HCT116 (cell line): ENCODE data around the gene TCHP. TPM values are rescaled to one million over a fixed set of nuclear protein-coding genes. Genes with fewer than 3 reads are reported as not detected.

Experiments used
- ATAC-seq: fragments of 200-7000 bp; cut with Tn5 transposase; 2 replicates; pipeline ENCODE4 v1.9.1; 2020; ENCODE audit warnings: mild to moderate bottlenecking, moderate library complexity
- BruUV-seq: library from RNA; stranded (reverse); fragments of 400-500 nt; replicated peaks from 2 replicates; lab custom pipeline; 2021; lab: Mats Ljungman, UMichigan
- CTCF ChIA-PET: fragments of 300-600 bp; sonication (Branson Sonifier 250); formaldehyde crosslinking; loops from one replicate; lab custom pipeline; 2021; ENCODE audit warnings: antibody characterized with exemption; lab: Charles Lee
- POLR2A ChIA-PET: fragments of 300-600, 350-600 bp; sonication (Branson Sonifier 250); formaldehyde crosslinking; loops from one replicate; lab custom pipeline; 2021; ENCODE audit warnings: antibody characterized with exemption; lab: Charles Lee
- RAD21 ChIA-PET, 2 experiments: fragments of 300-600 bp; sonication (Branson Sonifier 250); formaldehyde crosslinking; loops; one replicate each; lab custom pipeline; 2023; ENCODE audit warnings: low total read pairs in 2 of 2; ENCODE audit not compliant: uncharacterized antibody in 2 of 2, unreplicated experiment in 2 of 2, low non-redundant PET in 1 of 2; lab: Charles Lee
- DNase-seq: peaks from one replicate; pipeline ENCODE4 v3.0.0-alpha.2; 2010; ENCODE audit warnings: low read depth, low spot score
- H2AFZ ChIP-seq: fragments of 200-600 bp; shearing (Covaris generic), sonication (generic); 2 replicates; pipeline ENCODE4 v1.6.1; 2017; ENCODE audit warnings: low read depth, mixed run types, mixed read lengths, antibody characterized with exemption, low read length; ENCODE audit not compliant: poor library complexity, severe bottlenecking
- H3K27ac ChIP-seq: 2 replicates; pipeline ENCODE4 v1.5.1; 2012; ENCODE audit warnings: low read depth, low read length
- H3K27me3 ChIP-seq: fragments of 200-600 bp; sonication (generic); 2 replicates; pipeline ENCODE4 v1.6.1; 2016; ENCODE audit warnings: mixed run types, low read length, mixed read lengths; ENCODE audit not compliant: insufficient read depth
- H3K36me3 ChIP-seq, 2 experiments: fragments of 200-500 bp in 1 of 2; fragments of 200-600 bp in 1 of 2; sonication (Bioruptor generic) in 1 of 2; sonication (generic) in 1 of 2; 2 replicates each; pipeline versions ENCODE4 v1.5.1 to v1.6.1; 2014 to 2016; ENCODE audit warnings: low read length in 2 of 2, inconsistent platforms in 1 of 2, mixed read lengths in 1 of 2, mixed run types in 1 of 2; ENCODE audit not compliant: insufficient read depth in 2 of 2, control insufficient read depth in 1 of 2
- H3K4me1 ChIP-seq, 2 experiments: fragments of 200-600 bp in 1 of 2; sonication (generic) in 1 of 2; 2 replicates each; pipeline versions ENCODE4 v1.5.1 to v1.6.1; 2012 to 2017; ENCODE audit warnings: low read length in 2 of 2, inconsistent platforms in 1 of 2, mild to moderate bottlenecking in 1 of 2, mixed read lengths in 1 of 2, mixed run types in 1 of 2, moderate library complexity in 1 of 2; ENCODE audit not compliant: insufficient read depth in 2 of 2, control insufficient read depth in 1 of 2
- H3K4me2 ChIP-seq: fragments of 200-600 bp; sonication (generic); 2 replicates; pipeline ENCODE4 v1.6.1; 2017; ENCODE audit warnings: mixed run types, low read length, mixed read lengths
- H3K4me3 ChIP-seq, 2 experiments: fragments of 200-600 bp in 1 of 2; sonication (generic) in 1 of 2; replicated peaks in 1 of 2; 2 replicates each; pipeline ENCODE4 v1.5.1; 2011 to 2016; ENCODE audit warnings: low read length in 2 of 2, control low read depth in 1 of 2, low read depth in 1 of 2, mild to moderate bottlenecking in 1 of 2, mixed read lengths in 1 of 2, mixed run types in 1 of 2
- H3K79me2 ChIP-seq: fragments of 200-600 bp; sonication (generic); 2 replicates; pipeline ENCODE4 v1.6.1; 2017; ENCODE audit warnings: mild to moderate bottlenecking, mixed run types, low read length, moderate library complexity, mixed read lengths; ENCODE audit not compliant: insufficient read depth
- H3K9ac ChIP-seq: fragments of 200-600 bp; sonication (generic); 2 replicates; pipeline ENCODE4 v1.6.1; 2016; ENCODE audit warnings: low read length, mixed read lengths
- H3K9me2 ChIP-seq: fragments of 200-600 bp; sonication (generic), shearing (Covaris generic); 2 replicates; pipeline ENCODE4 v1.6.1; 2017; ENCODE audit warnings: mixed run types, mild to moderate bottlenecking, moderate library complexity; ENCODE audit not compliant: insufficient read depth
- H3K9me3 ChIP-seq, 2 experiments: fragments of 200-500 bp in 1 of 2; fragments of 200-600 bp in 1 of 2; sonication (Bioruptor generic) in 1 of 2; sonication (generic) in 1 of 2; 2 replicates each; pipeline ENCODE4 v1.6.1; 2014 to 2017; ENCODE audit warnings: low read length in 2 of 2, mixed read lengths in 2 of 2, inconsistent platforms in 1 of 2, low read depth in 1 of 2, mild to moderate bottlenecking in 1 of 2, mixed run types in 1 of 2, moderate library complexity in 1 of 2; ENCODE audit not compliant: control insufficient read depth in 1 of 2, insufficient read depth in 1 of 2
- H4K20me1 ChIP-seq: fragments of 200-600 bp; sonication (generic), shearing (Covaris generic); 2 replicates; pipeline ENCODE4 v1.6.1; 2017; ENCODE audit warnings: mixed run types, mild to moderate bottlenecking, moderate library complexity; ENCODE audit not compliant: insufficient read depth
- ATF3 ChIP-seq: IDR thresholded peaks from 2 replicates; pipeline ENCODE4 v1.6.1; 2012
- CBX3 ChIP-seq: IDR thresholded peaks from 2 replicates; pipeline ENCODE4 v1.6.1; 2012; ENCODE audit warnings: low read depth
- EGR1 ChIP-seq: IDR thresholded peaks from 2 replicates; pipeline ENCODE4 v1.6.1; 2012; ENCODE audit warnings: low read depth
- ELF1 ChIP-seq: IDR thresholded peaks from 2 replicates; pipeline ENCODE4 v1.6.1; 2012; ENCODE audit warnings: low read depth, borderline replicate concordance
- JUND ChIP-seq: IDR thresholded peaks from 2 replicates; pipeline ENCODE4 v1.6.1; 2012
- POLR2A ChIP-seq: IDR thresholded peaks from 2 replicates; pipeline ENCODE4 v1.7.0; 2011; ENCODE audit warnings: borderline replicate concordance; ENCODE audit not compliant: insufficient read depth, insufficient read length; ENCODE audit errors: extremely low read depth
- TCF7L2 ChIP-seq: IDR thresholded peaks from 2 replicates; pipeline ENCODE4 v1.7.0; 2011; ENCODE audit warnings: borderline replicate concordance, inconsistent platforms; ENCODE audit not compliant: insufficient read depth, insufficient read length; ENCODE audit errors: extremely low read depth
- ZBTB33 ChIP-seq: IDR thresholded peaks from 2 replicates; pipeline ENCODE4 v1.6.1; 2011; ENCODE audit warnings: mild to moderate bottlenecking, low read length, moderate library complexity; ENCODE audit not compliant: insufficient replicate concordance; ENCODE audit errors: extremely low read depth
- ZFX ChIP-seq: fragments of 450-650 bp; IDR thresholded peaks from 2 replicates; pipeline ENCODE4 v1.6.1; 2017
- ZNF274 ChIP-seq: fragments of 200-500 bp; sonication (Bioruptor generic); IDR thresholded peaks from 2 replicates; pipeline ENCODE4 v1.6.1; 2014; ENCODE audit warnings: mild to moderate bottlenecking, low read depth, low read length, inconsistent platforms
- intact Hi-C: fragments of 100-400 bp; cut with micrococcal nuclease; formaldehyde crosslinking; loops from 2 replicates; pipeline ENCODE4 v1.10.0; 2022
- total RNA-seq: library from RNA; stranded (reverse); gene quantifications from one replicate; pipeline ENCODE4 v1.2.1, GENCODE V29; 2021; ENCODE audit not compliant: unreplicated experiment
- TF ChIP-seq, protein P1 (sequence below), 3 experiments: fragments of 200-600 bp in 1 of 3; sonication (generic) in 1 of 3; IDR thresholded peaks in 2 of 3; conservative IDR thresholded peaks in 1 of 3; 2 replicates each; pipeline ENCODE4 v1.5.1; 2012 to 2017; ENCODE audit warnings: low read depth in 2 of 3, low read length in 2 of 3, antibody characterized with exemption in 1 of 3, borderline replicate concordance in 1 of 3, control low read depth in 1 of 3, mild to moderate bottlenecking in 1 of 3, mixed read lengths in 1 of 3, mixed run types in 1 of 3, moderate library complexity in 1 of 3; ENCODE audit not compliant: insufficient read depth in 1 of 3

Gene TCHP
- total RNA-seq, 1 experiment from 2014 or later, result 17.3 TPM

GRCh38 chr12:109920261-109920780 lies 20.2 kb downstream of the TCHP start:
- DNase-seq, result no peak
- TF ChIP-seq, protein P1, sequence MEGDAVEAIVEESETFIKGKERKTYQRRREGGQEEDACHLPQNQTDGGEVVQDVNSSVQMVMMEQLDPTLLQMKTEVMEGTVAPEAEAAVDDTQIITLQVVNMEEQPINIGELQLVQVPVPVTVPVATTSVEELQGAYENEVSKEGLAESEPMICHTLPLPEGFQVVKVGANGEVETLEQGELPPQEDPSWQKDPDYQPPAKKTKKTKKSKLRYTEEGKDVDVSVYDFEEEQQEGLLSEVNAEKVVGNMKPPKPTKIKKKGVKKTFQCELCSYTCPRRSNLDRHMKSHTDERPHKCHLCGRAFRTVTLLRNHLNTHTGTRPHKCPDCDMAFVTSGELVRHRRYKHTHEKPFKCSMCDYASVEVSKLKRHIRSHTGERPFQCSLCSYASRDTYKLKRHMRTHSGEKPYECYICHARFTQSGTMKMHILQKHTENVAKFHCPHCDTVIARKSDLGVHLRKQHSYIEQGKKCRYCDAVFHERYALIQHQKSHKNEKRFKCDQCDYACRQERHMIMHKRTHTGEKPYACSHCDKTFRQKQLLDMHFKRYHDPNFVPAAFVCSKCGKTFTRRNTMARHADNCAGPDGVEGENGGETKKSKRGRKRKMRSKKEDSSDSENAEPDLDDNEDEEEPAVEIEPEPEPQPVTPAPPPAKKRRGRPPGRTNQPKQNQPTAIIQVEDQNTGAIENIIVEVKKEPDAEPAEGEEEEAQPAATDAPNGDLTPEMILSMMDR (IDR thresholded peaks at IDR 0.05 in 2 of 3, conservative IDR thresholded peaks at IDR 0.05 in 1 of 3; ENCODE audit: borderline replicate concordance in 1 of 3, insufficient read depth in 1 of 3, low read depth in 2 of 3, low read length in 2 of 3), result no peak
- no peak for TF ChIP-seq TCF7L2
- TF ChIP-seq CBX3, result no peak
- TF ChIP-seq ATF3, result no peak
- no peak for TF ChIP-seq JUND
- no peak for TF ChIP-seq ELF1
- no peak for TF ChIP-seq ZNF274
- no peak for TF ChIP-seq ZBTB33
- no peak for TF ChIP-seq POLR2A
- no peak for TF ChIP-seq EGR1
- TF ChIP-seq ZFX, result no peak
- H2AFZ ChIP-seq, result no peak overlapping the region
- H3K4me1 ChIP-seq, result no peaks in the 10 kb centered on the region
- ChIA-PET POLR2A (no interaction called here), CTCF (no interaction called here), RAD21 (no interaction called here)
- H3K9me3 ChIP-seq, result no peaks in the 10 kb centered on the region
- no peaks in the 10 kb centered on the region for H4K20me1 ChIP-seq
- H3K9me2 ChIP-seq, result no peaks in the 10 kb centered on the region
- no peak overlapping the region for H3K9ac ChIP-seq
- intact Hi-C loops, result no loop called here
- H3K4me3 ChIP-seq, result no peak overlapping the region
- H3K27ac ChIP-seq, result no peak overlapping the region
- ATAC-seq, result no peak
- H3K79me2 ChIP-seq, result no peaks in the 10 kb centered on the region
- H3K27me3 ChIP-seq, result no peaks in the 10 kb centered on the region
- H3K4me2 ChIP-seq, result no peak overlapping the region
- BruUV-seq, result no TSS peak
- peaks cover 18 to 23% of the 10 kb centered on the region in 2 experiments; a peak in 3 of 4 replicates for H3K36me3 ChIP-seq
